Lower leg skin (tissue), 3 donors: ENCODE data around the gene GPC4.

Experiments used
- CTCF ChIP-seq, 3 donors: fragments of 450-650 bp; IDR thresholded peaks; one replicate each; pipeline ENCODE4 v1.5.1; 2016; ENCODE audit warnings: antibody characterized with exemption in 3 of 3, mild to moderate bottlenecking in 3 of 3, moderate library complexity in 2 of 3
- POLR2A ChIP-seq, 2 donors: fragments of 450-650 bp; IDR thresholded peaks; one replicate each; pipeline ENCODE4 v1.6.1; 2016 to 2017; ENCODE audit warnings: antibody characterized with exemption in 2 of 2, mild to moderate bottlenecking in 1 of 2, moderate library complexity in 1 of 2

- no peak for TF ChIP-seq POLR2A (IDR thresholded peaks at IDR 0.05)
- TF ChIP-seq CTCF (IDR thresholded peaks at IDR 0.05) = no peak
Observed at GRCh38 chrX:133384454-133384853, 30.8 kb downstream of the GPC4 start.
